HG02678 (cell line): ENCODE measurements around the gene PLEKHA8.
A peak's percentile ranks its signal among the peaks of the same experiment; 100 is the strongest.

Experiments
- ATAC-seq: cut with Tn5 transposase; IDR thresholded peaks from one replicate; pipeline ENCODE4 v1.9.1; 2021; ENCODE audit warnings: mild to moderate bottlenecking, moderate library complexity; ENCODE audit not compliant: unreplicated experiment

Gene PLEKHA8

GRCh38 chr7:30164567-30164966 is 136.4 kb downstream of the PLEKHA8 start:
- no peak for ATAC-seq

- ATAC-seq: no peak
Measured at GRCh38 chr7:30165590-30165989, 137.4 kb downstream of the PLEKHA8 start.

GRCh38 chr7:30166155-30166840 is 138.1 kb downstream of the PLEKHA8 start:
- no peak for ATAC-seq

- no peak for ATAC-seq
Measured at GRCh38 chr7:30166841-30167235, 138.6 kb downstream of the PLEKHA8 start.

- ATAC-seq: no peak
Measured at GRCh38 chr7:30167901-30168300, 139.7 kb downstream of the PLEKHA8 start.

GRCh38 chr7:30168835-30169573 is 140.8 kb downstream of the PLEKHA8 start:
- no peak for ATAC-seq

GRCh38 chr7:30169579-30169978 is 141.4 kb downstream of the PLEKHA8 start:
- ATAC-seq: no peak

- ATAC-seq: no peak
Measured at GRCh38 chr7:30170476-30171205, 142.4 kb downstream of the PLEKHA8 start.

GRCh38 chr7:30171766-30172447 is 143.7 kb downstream of the PLEKHA8 start:
- ATAC-seq: no peak

GRCh38 chr7:30172451-30172850 is 144.2 kb downstream of the PLEKHA8 start:
- ATAC-seq: no peak

GRCh38 chr7:30173058-30173897 is 145.1 kb downstream of the PLEKHA8 start:
- no peak for ATAC-seq

- ATAC-seq: no peak
Measured at GRCh38 chr7:30175180-30175579, 147.0 kb downstream of the PLEKHA8 start.

- ATAC-seq: no peak
Measured at GRCh38 chr7:30175636-30176147, 147.5 kb downstream of the PLEKHA8 start.

- ATAC-seq: no peak
Measured at GRCh38 chr7:30176463-30177109, 148.4 kb downstream of the PLEKHA8 start.

- ATAC-seq: no peak
Measured at GRCh38 chr7:30177186-30177585, 149.0 kb downstream of the PLEKHA8 start.

GRCh38 chr7:30177965-30178364 is 149.8 kb downstream of the PLEKHA8 start:
- no peak for ATAC-seq

- peak; percentile 89 for ATAC-seq
Measured at GRCh38 chr7:30178748-30179436, 150.7 kb downstream of the PLEKHA8 start.
